Osteoblast (primary cell): ENCODE results near the gene ERG. TPM values are rescaled to one million over a fixed set of nuclear protein-coding genes. Genes with fewer than 3 reads are reported as not detected.

Experiments
- DNase-seq: peaks from one replicate; pipeline ENCODE4 v3.0.0; 2011; ENCODE audit warnings: low spot score, mixed read lengths; ENCODE audit not compliant: insufficient read length; ENCODE audit errors: missing footprints
- H2AFZ ChIP-seq: 2 replicates; pipeline ENCODE4 v1.6.0; 2011; ENCODE audit warnings: mild to moderate bottlenecking, low read length
- H3K27ac ChIP-seq: 2 replicates; pipeline ENCODE4 v1.5.1; 2011; ENCODE audit warnings: mild to moderate bottlenecking, low read depth, low read length, moderate library complexity
- H3K27me3 ChIP-seq: 2 replicates; pipeline ENCODE4 v1.6.0; 2012; ENCODE audit warnings: mild to moderate bottlenecking, control low read depth, inconsistent platforms, low read length, moderate library complexity; ENCODE audit not compliant: insufficient read depth
- H3K36me3 ChIP-seq: 2 replicates; pipeline ENCODE4 v1.5.1; 2011; ENCODE audit warnings: mild to moderate bottlenecking, low read length, control low read depth, moderate library complexity; ENCODE audit not compliant: insufficient read depth
- H3K4me1 ChIP-seq: 2 replicates; pipeline ENCODE4 v1.5.1; 2011; ENCODE audit warnings: mild to moderate bottlenecking, low read length, control low read depth, moderate library complexity; ENCODE audit not compliant: insufficient read depth
- H3K4me2 ChIP-seq: 2 replicates; pipeline ENCODE4 v1.6.0; 2011; ENCODE audit warnings: mild to moderate bottlenecking, low read length; ENCODE audit not compliant: insufficient read depth
- H3K4me3 ChIP-seq: fragments of 200-600 bp; sonication (generic); 3 replicates; pipeline ENCODE4 v1.5.1; 2012; ENCODE audit warnings: mild to moderate bottlenecking, low read length, inconsistent platforms; ENCODE audit not compliant: insufficient read depth
- H3K79me2 ChIP-seq: 2 replicates; pipeline ENCODE4 v1.6.0; 2012; ENCODE audit warnings: mild to moderate bottlenecking, low read length, control low read depth, inconsistent platforms; ENCODE audit not compliant: insufficient read depth
- H3K9me3 ChIP-seq: 2 replicates; pipeline ENCODE4 v1.5.1; 2011; ENCODE audit warnings: low read depth, low read length, control low read depth
- H4K20me1 ChIP-seq: 2 replicates; pipeline ENCODE4 v1.6.0; 2012; ENCODE audit warnings: mild to moderate bottlenecking, low read length, control low read depth; ENCODE audit not compliant: insufficient read depth
- CTCF ChIP-seq: IDR thresholded peaks from 2 replicates; pipeline ENCODE4 v1.5.1; 2011; ENCODE audit warnings: mild to moderate bottlenecking, low read depth, low read length, moderate library complexity; ENCODE audit errors: extremely low read depth
- total RNA-seq: library from RNA; depleted of rRNA; stranded (reverse); fragments of >200 nt; gene quantifications from 2 replicates; pipeline ENCODE4 v1.2.3, GENCODE V29; 2012

ERG gene
- total RNA-seq, 1 donor: 1.1 TPM

GRCh38 chr21:38377165-38378088, 120.8 kb downstream of the ERG start:
- no peak overlapping the region for H3K4me2 ChIP-seq
- no peak overlapping the region for H3K4me3 ChIP-seq
- H3K79me2 ChIP-seq: no peaks in the 10 kb centered on the region
- H3K36me3 ChIP-seq: no peaks in the 10 kb centered on the region
- no peak overlapping the region for H2AFZ ChIP-seq
- no peaks in the 10 kb centered on the region for H3K9me3 ChIP-seq
- peaks cover 7% of the 10 kb centered on the region for H3K27me3 ChIP-seq
- no peaks in the 10 kb centered on the region for H4K20me1 ChIP-seq
- no peaks in the 10 kb centered on the region for H3K4me1 ChIP-seq
- TF ChIP-seq CTCF: no peak
- H3K27ac ChIP-seq: no peak overlapping the region
- DNase-seq: peak; percentile 44

- Histone ChIP-seq H3K27ac (no peak overlapping the region), H3K36me3 (no peaks in the 10 kb centered on the region), H3K9me3 (no peaks in the 10 kb centered on the region), H3K27me3 (peaks cover 7% of the 10 kb centered on the region), H3K4me3 (no peak overlapping the region), H3K79me2 (no peaks in the 10 kb centered on the region), H3K4me2 (no peak overlapping the region), H4K20me1 (no peaks in the 10 kb centered on the region), H3K4me1 (no peaks in the 10 kb centered on the region), H2AFZ (no peak overlapping the region)
- TF ChIP-seq CTCF: no peak
- DNase-seq: no peak
Measured at GRCh38 chr21:38376693-38377092, 121.6 kb downstream of the ERG start.

DNA sequence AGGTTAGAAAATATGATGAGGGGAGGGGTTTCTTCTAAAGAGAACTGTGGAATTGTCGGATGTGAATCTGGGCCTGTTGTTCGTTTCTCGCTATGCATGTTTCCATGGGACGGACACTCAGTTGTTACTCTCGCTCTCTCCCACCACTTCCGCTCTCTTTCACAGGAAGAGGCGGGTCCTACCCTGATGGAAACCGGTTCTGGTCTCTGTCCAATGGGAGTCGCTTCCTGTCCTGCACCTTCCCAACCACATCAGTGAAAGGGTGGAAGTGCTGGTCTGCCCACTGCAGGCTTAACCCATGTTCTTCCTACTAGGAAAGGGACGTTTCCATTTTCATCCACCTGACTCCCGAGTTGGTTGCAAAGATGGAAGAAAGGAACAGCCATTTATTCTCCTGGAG, 122.0 kb downstream of the ERG start:
- H3K9me3 ChIP-seq: no peaks in the 10 kb centered on the region
- no peak overlapping the region for H3K27ac ChIP-seq
- TF ChIP-seq CTCF: no peak
- no peaks in the 10 kb centered on the region for H3K4me1 ChIP-seq
- H3K4me2 ChIP-seq: no peak overlapping the region
- no peak for DNase-seq
- peaks cover 7% of the 10 kb centered on the region for H3K27me3 ChIP-seq
- H3K4me3 ChIP-seq: no peak overlapping the region
- no peak overlapping the region for H2AFZ ChIP-seq
- no peaks in the 10 kb centered on the region for H3K36me3 ChIP-seq
- no peaks in the 10 kb centered on the region for H3K79me2 ChIP-seq
- no peaks in the 10 kb centered on the region for H4K20me1 ChIP-seq

DNA sequence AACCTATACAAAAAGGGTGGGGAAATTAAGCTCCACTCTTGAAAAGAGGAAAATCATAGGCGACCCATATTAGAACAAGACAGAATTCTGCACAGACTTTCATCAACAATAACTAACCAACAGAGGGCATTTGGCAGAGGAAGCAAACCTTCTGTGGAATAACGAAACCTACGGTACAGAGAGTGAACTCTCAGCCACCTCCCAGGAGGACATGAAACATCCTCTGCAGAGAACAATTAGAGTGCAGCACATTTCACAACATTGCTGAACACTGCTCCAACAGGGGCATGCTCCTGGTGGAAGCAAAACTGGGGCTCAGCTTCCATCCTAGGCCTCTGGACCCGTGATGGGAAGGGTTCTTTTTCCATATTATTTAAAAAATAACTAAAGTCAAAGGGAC, 130.6 kb downstream of the ERG start:
- no peaks in the 10 kb centered on the region for H3K36me3 ChIP-seq
- H3K4me1 ChIP-seq: no peaks in the 10 kb centered on the region
- no peak overlapping the region for H3K4me2 ChIP-seq
- TF ChIP-seq CTCF: no peak
- no peak for DNase-seq
- no peaks in the 10 kb centered on the region for H3K79me2 ChIP-seq
- no peak overlapping the region for H2AFZ ChIP-seq
- H3K27ac ChIP-seq: no peak overlapping the region
- H3K27me3 ChIP-seq: peaks cover 2% of the 10 kb centered on the region
- H4K20me1 ChIP-seq: no peaks in the 10 kb centered on the region
- no peak overlapping the region for H3K4me3 ChIP-seq
- no peaks in the 10 kb centered on the region for H3K9me3 ChIP-seq
